HG02759 (cell line): ENCODE data around the gene RPH3AL.
"Not testable (repeated sequence)": the region's sequence is repeated elsewhere in the genome, so short reads cannot be mapped to it uniquely, and the experiment has no call there.

Source experiments
- ATAC-seq: cut with Tn5 transposase; IDR thresholded peaks from one replicate; pipeline ENCODE4 v1.9.1; 2021; ENCODE audit warnings: mild to moderate bottlenecking, moderate library complexity; ENCODE audit not compliant: unreplicated experiment

RPH3AL gene

GRCh38 chr17:185445-186138 lies 167.0 kb downstream of the RPH3AL start:
- no peak for ATAC-seq

GRCh38 chr17:183021-183420 lies 169.6 kb downstream of the RPH3AL start:
- ATAC-seq = no peak

DNA sequence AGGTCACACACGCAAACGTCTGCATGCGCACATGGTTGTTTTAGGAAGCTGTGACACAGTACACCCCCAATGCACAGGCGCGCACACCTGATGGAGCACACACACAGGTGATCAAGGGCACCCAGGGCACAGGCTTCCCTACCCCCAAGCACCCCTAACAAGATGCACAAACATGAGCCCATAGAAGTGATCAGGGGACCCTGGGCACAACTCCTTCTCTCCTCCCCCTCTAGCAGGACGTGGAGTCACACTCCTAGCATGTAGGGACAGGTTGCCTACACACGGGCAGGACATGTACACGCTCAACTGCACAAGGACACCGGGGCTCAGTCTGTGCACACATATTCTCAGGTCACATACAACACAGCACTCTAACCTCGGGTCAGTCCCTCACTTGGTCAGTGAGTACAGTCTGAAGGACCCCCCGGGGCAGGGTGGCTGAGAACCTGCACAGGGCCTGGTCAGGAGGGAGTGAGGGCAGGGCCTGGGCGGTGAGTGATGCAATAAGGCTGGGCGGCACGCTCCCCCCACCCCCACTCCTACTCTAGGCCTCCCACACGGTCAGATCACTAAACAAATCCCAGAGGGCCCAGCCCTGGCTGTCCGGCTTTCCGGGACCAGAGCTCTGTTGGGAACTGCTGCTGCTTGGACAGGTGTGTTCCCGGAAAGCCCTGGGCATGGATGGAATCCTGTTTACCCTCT lies 170.4 kb downstream of the RPH3AL start:
- no peak for ATAC-seq

- no peak for ATAC-seq
Observed at GRCh38 chr17:181245-182049, 171.2 kb downstream of the RPH3AL start, which contains the start of gene DOC2B. Gene DOC2B, minus strand, starts transcription at chr17:181650. Its CDS starts 171 bp downstream, at chr17:181479.

DNA sequence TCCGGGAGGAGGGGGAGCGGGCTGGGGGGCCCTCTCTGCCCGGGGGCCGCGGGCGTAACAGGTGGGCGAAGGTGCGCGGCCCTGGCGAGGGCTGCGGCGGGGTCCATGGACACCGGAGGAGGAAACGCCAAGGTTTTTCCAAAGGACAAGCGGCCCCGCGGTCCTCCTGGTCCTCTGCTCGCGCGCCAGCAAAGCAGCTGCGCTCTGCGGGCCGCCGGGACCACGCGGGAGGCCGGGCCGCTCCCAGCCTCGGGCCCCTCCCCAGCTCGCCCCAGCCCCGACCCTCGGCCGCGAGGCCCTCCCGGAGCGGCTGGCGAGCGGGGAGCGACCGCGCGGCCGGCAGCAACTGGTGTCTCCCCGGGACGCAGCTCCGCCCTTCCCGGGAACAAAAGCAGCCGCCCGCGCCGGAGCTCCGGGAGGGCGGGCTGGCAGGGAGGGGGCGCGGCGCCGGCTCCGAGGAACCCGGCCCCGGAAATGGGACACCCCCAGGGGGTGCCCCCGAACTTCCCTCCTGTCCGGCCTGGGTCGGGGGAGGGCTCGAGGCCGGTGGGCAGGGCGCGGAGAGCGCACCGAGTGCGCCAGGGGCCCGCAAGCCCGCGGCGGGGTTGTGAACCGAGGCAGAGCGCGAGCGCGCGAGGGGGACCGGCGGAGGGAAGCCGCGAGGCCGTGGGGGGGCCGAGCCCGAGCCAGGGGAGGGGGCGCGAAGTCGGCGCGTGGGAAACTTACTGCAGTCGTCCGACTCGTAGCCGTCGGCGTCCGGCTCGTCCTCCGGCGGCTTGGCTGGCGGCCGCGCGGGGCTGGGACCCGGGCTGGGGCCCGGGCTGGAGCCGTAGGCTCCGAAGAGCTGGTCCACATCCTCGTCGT lies 172.0 kb downstream of the RPH3AL start:
- no peak for ATAC-seq

DNA sequence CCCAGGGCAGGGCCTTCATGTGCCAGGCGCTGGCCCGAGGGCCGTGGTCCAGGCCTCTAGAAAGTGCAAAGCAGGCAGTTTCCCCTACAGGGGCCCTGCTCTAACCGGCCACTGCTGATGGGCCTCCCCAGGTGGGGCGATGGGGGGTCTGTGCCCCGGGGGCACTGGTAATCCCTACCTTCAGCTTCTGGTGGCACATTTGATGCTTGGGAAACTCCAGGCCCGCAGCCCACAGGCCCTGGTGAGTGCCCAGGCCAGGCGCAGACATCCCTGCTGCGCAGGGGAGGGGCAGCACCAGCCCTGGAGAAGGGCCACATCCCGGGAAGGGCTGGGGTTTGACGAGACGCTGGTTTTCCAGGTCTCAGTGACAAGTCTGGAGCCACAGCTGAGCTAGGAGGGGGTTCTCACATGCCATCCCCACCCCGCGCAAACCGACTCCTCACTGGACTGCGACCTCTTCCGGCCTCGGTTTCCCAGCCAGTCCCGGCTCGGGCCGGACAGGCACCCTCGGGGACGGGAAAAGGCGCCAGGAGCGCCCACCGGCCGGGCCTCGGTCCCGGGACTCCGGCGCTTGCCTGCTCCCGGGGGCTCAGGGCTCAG lies 172.7 kb downstream of the RPH3AL start:
- ATAC-seq = no peak

DNA sequence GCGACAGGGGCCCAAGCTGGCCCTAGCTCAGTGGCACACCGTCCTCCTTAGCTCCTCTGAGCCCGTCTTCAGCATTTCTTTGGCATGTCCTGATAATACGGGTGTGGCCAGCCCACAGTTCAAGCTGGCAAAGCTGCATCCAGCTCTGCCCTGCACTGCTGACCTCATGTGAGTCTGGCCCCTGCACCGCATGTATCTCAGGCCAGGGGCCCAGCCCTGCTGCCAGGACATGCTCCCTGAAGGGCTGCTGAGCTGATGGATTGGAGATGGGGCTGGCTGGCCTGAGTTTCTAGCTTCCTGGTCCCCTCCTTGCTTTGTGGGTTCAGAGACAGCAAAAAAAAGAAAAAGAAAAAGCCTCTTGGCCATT lies 173.6 kb downstream of the RPH3AL start:
- no peak for ATAC-seq

- no peak for ATAC-seq
Observed at GRCh38 chr17:178292-179065, 174.1 kb downstream of the RPH3AL start.

GRCh38 chr17:177762-178161 lies 174.8 kb downstream of the RPH3AL start:
- no peak for ATAC-seq

GRCh38 chr17:177155-177554 lies 175.5 kb downstream of the RPH3AL start:
- no peak for ATAC-seq

GRCh38 chr17:173166-173911 lies 179.3 kb downstream of the RPH3AL start:
- no peak for ATAC-seq

DNA sequence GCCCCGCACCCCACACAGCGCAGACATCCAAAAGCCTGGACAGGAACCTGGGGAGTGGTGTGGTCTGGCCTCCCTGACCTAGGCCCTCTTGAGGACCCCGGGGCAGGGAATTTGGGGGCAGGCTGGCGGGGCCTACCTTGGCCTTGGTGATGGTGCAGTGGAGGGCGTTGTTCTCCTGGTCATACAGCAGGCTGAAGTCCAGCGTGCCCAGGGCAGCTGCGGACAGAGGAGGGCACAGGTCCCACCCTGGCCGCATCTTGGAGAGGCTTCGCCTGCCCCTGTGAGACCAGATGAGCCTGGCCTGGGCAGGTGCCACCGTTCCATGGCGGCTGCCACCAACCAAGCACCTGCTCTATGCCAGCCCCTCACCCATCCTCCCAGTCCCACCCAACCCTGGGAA lies 180.2 kb downstream of the RPH3AL start:
- ATAC-seq = no peak

GRCh38 chr17:171871-172270 lies 180.7 kb downstream of the RPH3AL start:
- ATAC-seq = no peak

DNA sequence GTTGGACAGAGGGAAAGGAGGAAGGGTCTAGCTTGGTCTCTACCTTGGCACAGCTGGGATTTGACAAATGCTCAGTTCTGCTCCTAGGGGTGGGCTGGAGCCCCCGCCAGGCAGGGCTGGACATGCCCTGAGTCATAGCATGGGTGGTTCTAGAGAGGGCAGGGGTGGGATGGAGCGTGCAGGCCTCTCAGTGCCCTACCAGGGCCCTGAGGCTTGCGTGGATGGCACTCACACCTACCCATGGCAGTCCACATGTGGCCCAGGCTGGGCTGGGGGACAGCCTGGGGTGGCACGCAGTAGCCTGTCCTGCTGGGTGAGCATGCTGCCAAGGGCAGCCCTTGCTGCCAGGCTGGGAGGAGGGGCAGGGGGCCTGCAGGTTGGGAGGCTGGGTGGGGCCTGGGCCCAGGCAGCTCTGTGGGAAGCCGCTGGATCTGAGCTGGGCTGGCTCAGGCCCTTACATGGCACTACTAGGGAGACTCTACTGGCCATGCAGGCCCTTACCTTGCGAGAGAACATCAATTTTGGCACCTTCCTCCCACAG lies 182.4 kb downstream of the RPH3AL start:
- no peak for ATAC-seq

GRCh38 chr17:168614-169013 lies 184.0 kb downstream of the RPH3AL start:
- not testable (repeated sequence) for ATAC-seq

DNA sequence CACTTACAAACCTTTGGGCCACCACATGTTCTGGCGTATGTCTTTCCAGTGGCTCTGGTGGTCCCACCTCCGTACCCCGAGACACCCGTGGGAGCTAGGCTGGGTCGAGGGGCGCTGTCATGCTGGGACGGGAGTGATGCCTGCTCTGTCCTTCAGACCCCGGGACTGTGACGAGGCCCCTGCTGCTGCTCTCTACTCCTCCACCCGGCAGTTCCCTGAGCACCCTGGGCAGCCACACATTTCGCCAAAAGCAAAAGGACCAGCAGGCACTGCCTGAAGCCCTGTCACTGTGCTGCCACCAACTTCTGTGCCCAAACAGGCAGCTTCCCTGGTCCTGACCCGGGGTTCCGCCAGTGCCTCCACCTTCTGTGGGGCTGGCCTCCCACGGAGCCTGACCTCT lies 186.7 kb downstream of the RPH3AL start:
- no peak for ATAC-seq

DNA sequence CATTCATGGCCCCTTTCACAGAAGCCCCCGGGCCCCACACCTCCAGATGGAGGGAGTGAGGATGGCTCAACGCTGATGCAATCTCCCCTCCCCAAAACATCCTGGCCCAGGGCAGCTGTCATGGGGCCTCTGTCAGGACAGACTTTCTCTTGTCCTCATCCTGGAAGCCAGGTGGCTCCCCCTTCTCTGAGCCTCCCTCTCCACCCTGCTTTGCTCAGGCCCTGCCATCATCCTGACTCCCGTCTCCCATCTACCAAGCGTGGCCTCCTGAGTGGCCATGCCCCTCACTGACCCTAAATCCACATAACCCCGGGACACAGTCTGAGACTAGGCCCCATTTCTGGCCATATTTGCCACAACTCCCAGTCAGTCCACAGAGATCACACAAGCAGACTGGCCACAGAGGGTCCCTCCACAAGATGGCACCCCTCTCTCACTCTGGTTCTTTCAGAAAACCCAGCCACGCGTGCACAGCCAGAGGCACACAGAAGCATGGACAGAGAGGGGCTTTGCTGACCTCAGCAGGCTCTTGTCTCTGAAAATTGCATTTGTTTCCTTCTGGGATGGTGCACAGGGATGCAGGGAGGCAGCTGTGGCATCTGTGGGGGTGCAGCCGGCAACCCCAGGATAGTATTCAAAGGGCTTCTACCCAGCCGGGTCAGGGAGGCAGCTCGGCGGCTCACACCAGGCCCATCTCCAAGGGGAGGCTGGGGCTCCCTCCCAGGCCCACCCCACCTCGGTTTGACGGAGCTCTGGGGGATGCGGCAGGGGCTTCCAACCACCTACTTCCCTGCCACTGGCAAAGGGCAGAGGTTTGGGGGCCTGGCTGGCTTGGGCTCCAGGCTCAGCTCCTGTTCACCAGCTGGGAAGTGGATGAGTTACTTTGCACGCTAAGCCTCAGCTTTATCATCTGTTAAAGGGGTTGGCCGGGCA lies 188.0 kb downstream of the RPH3AL start:
- no peak for ATAC-seq
